GM12874 (cell line): Measurements from ENCODE around the gene SRPK2.

Experiments used
- CTCF ChIP-seq: IDR thresholded peaks from 2 replicates; pipeline ENCODE4 v1.5.1; 2011; ENCODE audit warnings: low read depth, mild to moderate bottlenecking, control low read depth, low read length, moderate library complexity; ENCODE audit not compliant: insufficient read depth

SRPK2 gene

DNA sequence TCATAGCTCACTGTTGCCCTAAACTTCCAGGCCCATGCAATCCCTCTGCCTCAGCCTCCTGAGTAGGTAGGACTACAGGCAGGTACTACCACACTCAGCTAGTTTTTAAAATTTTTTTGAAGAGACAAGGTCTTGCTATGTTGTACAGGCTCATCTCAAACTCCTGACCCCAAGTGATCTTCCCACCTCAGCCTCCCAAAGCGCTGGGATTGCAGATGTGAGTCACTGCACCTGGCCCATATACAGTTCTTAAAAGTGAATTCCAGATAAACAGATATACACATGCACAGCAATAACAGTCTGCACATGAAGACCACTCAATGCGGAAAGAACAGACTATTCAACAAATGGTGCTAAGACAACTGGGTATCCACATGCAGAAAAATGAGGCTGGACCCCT lies 67.8 kb downstream of the SRPK2 start:
- TF ChIP-seq CTCF: no peak

- TF ChIP-seq CTCF: no peak
Observed at GRCh38 chr7:105319578-105319977, 69.1 kb downstream of the SRPK2 start.

GRCh38 chr7:105316578-105317344 lies 72.0 kb downstream of the SRPK2 start:
- TF ChIP-seq CTCF: no peak

DNA sequence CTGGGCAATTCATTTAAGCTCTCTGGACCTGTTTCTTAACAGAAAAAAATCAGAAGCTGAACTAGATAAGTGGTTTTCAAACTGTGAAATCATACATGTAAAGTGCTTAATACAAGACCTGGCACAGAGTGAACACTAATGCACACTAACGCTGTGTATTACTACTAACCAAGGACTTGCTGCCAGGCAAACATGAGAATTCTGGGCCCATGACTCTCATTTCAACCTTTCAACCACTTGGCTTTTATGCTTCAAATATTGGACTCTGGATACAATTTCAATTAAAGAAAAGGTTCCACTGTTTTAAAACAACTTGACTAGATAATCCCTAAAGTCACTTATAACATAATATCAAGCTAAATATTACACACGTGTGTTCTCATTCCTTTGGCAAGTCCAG lies 73.4 kb downstream of the SRPK2 start:
- TF ChIP-seq CTCF: no peak

DNA sequence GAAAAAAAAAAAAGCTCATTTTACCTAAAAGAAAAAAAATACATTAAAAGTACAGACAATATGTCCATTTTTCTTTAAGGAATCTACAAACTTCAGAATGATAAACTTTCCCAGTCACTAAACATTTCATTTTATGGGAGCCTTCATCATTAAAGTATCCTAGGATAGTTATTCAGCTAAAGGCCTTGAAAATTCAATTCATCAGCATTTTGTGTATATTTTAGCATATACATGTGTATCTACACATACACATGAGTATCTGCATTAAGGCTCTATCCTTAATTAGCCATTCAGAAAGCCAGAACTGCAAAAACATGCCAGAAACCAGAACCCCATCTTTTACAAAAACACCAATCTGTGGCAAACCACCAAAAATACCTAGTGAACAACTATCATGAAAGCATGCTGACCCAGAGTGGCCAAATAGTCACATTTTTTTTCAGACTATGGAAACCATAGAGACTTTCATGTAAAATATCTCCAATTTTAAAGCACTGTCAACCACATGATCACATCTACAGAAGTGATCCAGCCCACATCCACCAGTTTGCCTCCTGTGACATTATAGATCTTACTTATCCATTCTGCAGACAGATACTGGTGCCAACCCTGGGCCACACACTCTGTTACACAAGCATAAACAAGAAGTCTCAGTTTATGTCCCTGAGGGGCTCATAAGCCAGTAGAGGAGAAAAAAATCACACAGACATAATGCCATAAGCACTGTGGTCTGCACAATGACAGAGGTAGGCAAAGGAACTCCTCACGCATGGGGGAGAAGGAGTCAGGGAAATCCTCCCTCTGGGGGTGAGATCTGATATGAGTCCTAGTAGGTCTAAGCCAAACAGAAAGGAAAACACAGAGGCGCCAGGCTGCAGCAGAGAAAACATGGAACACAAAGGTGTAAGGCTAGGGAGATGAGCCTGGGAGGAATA lies 79.2 kb downstream of the SRPK2 start:
- TF ChIP-seq CTCF: no peak

GRCh38 chr7:105307163-105307672 lies 81.5 kb downstream of the SRPK2 start:
- no peak for TF ChIP-seq CTCF

DNA sequence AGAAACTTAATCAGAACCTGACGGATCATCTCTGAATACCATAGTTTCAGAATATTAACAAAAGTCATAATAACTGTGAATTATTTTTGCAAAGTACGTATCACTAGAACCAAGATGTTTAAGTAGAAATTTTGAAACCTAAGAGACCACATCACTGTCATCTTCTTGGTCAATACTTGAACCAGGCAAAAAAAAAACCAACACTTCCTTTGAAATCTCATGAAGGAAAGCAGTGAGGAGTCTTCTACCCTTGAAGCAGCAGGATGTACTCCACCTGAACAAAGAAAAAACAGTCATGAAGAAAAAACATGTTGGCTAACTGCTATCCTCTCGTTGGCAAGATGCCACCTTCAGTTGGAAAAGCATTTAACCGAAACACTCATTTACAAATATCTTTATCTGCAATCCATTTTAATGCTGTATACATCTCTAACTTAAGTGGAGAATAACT lies 82.4 kb downstream of the SRPK2 start:
- no peak for TF ChIP-seq CTCF
